ENCODE results near the gene C1orf53.

DNA sequence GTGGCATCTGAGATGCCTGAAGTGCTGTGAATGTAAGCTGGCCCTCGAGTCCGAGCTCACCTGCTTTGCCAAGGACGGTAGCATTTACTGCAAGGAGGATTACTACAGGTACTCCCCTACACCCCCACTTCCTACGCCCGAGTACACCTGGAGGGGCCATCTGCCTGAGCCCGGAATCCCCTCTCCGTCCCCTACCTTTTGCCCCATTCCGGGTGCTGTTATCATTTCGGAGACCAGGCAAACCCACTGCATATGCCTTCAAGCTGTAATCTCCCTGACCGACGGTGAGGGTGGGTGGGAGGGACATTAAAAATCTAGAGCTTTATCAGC lies 17.6 kb downstream of the C1orf53 start:
- TF ChIP-seq CTCF (IDR thresholded peaks at IDR 0.05; ENCODE audit: low read length) = no peak
- no peak for TF ChIP-seq EZH2 (IDR thresholded peaks at IDR 0.05; ENCODE audit: borderline replicate concordance, low read length)
